Fibroblast of skin of right quadriceps (primary cell): ENCODE data around the gene COL27A1.

Source experiments
- DNase-seq: peaks from one replicate; pipeline ENCODE4 v3.0.0-alpha.2; 2013

COL27A1 gene

GRCh38 chr9:114347675-114348074 is 192.3 kb downstream of the COL27A1 start:
- DNase-seq: no peak

GRCh38 chr9:114348261-114348905 is 193.0 kb downstream of the COL27A1 start:
- DNase-seq: no peak

GRCh38 chr9:114348906-114349482 is 193.7 kb downstream of the COL27A1 start:
- peak; percentile 98 for DNase-seq

DNA sequence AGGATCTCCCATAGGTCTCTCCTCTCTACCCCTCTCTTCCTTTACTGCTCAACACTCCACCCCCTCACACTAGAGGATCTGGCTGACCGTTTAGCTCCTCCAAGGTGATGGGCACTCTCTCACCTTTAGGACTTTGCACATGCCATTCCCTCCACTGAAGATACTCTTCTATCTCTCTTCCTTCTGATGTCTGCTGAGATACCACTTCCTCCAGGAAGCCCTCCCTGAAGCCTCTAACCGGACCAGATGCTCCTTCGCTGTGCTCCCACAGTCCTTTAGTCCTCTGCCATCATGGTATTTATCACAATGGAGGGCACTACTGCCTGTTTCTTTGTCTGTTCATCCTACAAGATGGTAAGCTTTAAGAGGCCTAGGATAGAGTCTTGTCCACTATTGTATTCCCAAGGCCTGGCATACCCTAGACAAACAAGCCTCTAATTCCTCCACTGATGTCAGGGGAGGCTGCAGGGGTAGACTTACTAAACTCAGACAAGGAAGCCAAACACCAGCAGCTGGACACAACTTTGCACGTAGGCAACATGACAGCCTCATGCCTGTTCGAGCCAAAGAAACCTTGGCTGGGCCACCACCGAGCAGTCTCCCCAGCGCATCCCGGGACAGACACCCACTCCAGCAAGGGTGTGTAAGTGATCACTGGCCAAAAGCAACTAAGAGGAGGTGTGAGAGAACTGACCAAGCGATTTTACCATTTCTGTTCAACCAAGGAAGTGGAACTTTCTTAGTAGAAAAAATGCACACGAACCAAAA is 194.6 kb downstream of the COL27A1 start:
- no peak for DNase-seq

DNA sequence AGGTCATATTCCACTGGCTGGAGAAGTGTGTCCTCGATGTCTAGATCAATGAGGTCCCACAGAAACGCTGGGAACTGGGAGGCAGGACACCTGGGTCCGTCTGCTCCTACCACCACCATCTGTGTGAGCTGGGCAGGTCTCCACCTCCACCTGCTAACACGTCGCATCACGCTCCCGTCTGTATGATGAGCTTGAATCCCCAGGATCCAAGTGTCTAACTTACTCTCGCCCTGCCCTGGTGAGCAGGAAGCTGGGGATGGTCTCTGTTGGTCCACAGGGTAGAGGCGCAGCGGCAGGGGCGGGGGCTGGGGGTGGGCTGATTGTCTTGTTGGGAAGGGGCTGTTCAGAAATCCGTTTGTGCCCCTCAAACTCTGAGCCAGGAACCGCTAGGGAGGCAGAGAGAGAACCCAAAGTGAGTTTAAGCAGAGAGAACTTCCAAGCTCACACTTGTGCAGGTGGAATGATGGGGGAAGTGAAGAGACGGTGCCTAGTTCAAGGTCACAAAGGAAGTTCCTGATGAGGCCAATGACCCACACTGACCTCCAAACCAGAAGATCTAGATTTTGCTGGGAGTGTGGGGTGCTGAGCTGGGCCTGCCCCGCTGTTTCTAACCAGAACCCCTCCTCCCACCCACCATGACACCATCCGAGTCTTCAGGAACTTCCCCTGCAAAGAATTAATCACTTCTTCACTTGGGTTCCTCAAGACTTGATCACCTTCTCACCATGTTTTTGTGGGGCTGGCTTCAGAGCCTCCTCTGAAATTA is 195.5 kb downstream of the COL27A1 start:
- DNase-seq: no peak

GRCh38 chr9:114351932-114352331 is 196.6 kb downstream of the COL27A1 start:
- no peak for DNase-seq

GRCh38 chr9:114355821-114356220 is 200.5 kb downstream of the COL27A1 start:
- DNase-seq: no peak

- DNase-seq: no peak
Measured at GRCh38 chr9:114356792-114357191, 201.5 kb downstream of the COL27A1 start.

DNA sequence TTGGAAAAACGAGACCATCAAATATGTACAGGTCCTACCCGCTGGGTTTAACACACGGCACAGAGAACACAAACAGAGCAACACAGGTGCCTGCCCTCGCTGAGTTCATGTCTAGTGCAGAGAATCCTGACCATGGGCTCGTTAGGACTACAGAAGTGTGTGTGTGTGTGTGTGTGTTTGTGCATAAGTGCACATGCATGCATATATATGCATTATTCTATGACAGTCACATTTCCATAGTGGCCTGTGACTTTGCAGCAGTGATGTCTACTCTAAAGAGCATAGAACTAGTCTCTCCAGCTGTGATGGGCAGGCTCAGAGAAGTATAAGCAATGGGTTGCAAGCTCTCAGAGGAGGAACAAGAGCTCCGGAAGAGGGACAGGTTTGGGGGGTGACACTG is 202.0 kb downstream of the COL27A1 start:
- no peak for DNase-seq

GRCh38 chr9:114357911-114358328 is 202.6 kb downstream of the COL27A1 start:
- no peak for DNase-seq

DNA sequence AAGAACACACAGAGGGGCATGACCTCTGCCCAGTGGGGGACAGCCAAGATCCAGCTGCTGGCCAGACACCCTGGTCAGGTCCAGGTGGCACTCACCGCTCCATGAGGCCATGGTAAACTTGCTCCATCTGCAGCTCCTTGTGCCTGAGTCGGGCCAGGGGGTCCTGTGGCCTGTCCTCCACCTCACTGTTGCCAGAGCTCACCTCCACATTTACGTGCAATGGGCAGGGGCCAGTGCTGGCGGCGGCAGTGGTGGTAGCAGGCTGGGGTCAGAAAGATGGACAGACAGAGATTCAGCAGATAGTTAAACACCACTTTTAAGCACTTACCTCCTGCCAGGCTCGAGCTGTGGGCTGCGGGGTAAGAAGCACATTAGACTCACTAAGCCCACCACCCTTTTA is 204.5 kb downstream of the COL27A1 start:
- DNase-seq: no peak

GRCh38 chr9:114361542-114361941 is 206.2 kb downstream of the COL27A1 start:
- DNase-seq: no peak
